Mucosa of rectum (tissue), 2 donors: Measurements from ENCODE around the gene CYP2C9.
"Not testable (repeated sequence)": the region's sequence is repeated elsewhere in the genome, so short reads cannot be mapped to it uniquely, and the experiment has no call there.

Experiments used
- H3K27ac ChIP-seq, 2 donors: one replicate each; pipeline ENCODE4 v1.7.0; 2013; ENCODE audit warnings: inconsistent platforms in 2 of 2, low read depth in 2 of 2, low read length in 2 of 2
- H3K27me3 ChIP-seq, 2 donors: one replicate each; pipeline ENCODE4 v1.7.0; 2013; ENCODE audit warnings: low read length in 2 of 2; ENCODE audit not compliant: control insufficient read depth in 2 of 2, insufficient read depth in 2 of 2
- H3K36me3 ChIP-seq, 2 donors: one replicate each; pipeline ENCODE4 v1.7.0; 2013; ENCODE audit warnings: low read length in 2 of 2; ENCODE audit not compliant: control insufficient read depth in 2 of 2, insufficient read depth in 2 of 2
- H3K4me1 ChIP-seq, 2 donors: one replicate each; pipeline ENCODE4 v1.7.0; 2013; ENCODE audit warnings: low read length in 2 of 2, mild to moderate bottlenecking in 1 of 2; ENCODE audit not compliant: control insufficient read depth in 2 of 2, insufficient read depth in 2 of 2
- H3K4me3 ChIP-seq, 2 donors: one replicate each; pipeline ENCODE4 v1.7.0; 2013; ENCODE audit warnings: low read length in 2 of 2
- H3K9ac ChIP-seq, 2 donors: one replicate each; pipeline ENCODE4 v1.7.0; 2013; ENCODE audit warnings: low read length in 2 of 2, low read depth in 1 of 2, mild to moderate bottlenecking in 1 of 2
- H3K9me3 ChIP-seq, 2 donors: one replicate each; pipeline ENCODE4 v1.7.0; 2013; ENCODE audit warnings: low read length in 2 of 2; ENCODE audit not compliant: control insufficient read depth in 2 of 2
- donor health status: healthy.
- donor health status: Normal muscosa, but diverticular disease.

The CYP2C9 gene

GRCh38 chr10:94938383-94938782 is at the start of gene CYP2C9:
Gene CYP2C9, plus strand, starts transcription at chr10:94938658. Its CDS starts 25 bp downstream, at chr10:94938683.
- no peak within 1 kb of the TSS for H3K9ac ChIP-seq
- H3K4me3 ChIP-seq: no peak within 1 kb of the TSS
- no peaks in the 10 kb centered on the region for H3K4me1 ChIP-seq
- no peaks in the 10 kb centered on the region for H3K27me3 ChIP-seq
- H3K36me3 ChIP-seq: no peaks in the 10 kb centered on the region
- no peak within 1 kb of the TSS for H3K27ac ChIP-seq
- peaks cover 0 to 5% of the 10 kb centered on the region in 2 donors for H3K9me3 ChIP-seq

- Histone ChIP-seq H3K4me3 (no peak overlapping the region), H3K4me1 (no peaks in the 10 kb centered on the region), H3K36me3 (no peaks in the 10 kb centered on the region), H3K9me3 (no peaks in the 10 kb centered on the region), H3K27me3 (no peaks in the 10 kb centered on the region), H3K27ac (no peak overlapping the region), H3K9ac (no peak overlapping the region)
Observed at GRCh38 chr10:94889123-94889522, 49.3 kb upstream of the CYP2C9 start.

- Histone ChIP-seq H3K27ac (no peak overlapping the region), H3K36me3 (no peaks in the 10 kb centered on the region), H3K4me3 (no peak overlapping the region), H3K9ac (no peak overlapping the region), H3K4me1 (no peaks in the 10 kb centered on the region), H3K27me3 (no peaks in the 10 kb centered on the region), H3K9me3 (no peaks in the 10 kb centered on the region)
Observed at GRCh38 chr10:94890264-94891022, 48.0 kb upstream of the CYP2C9 start.

- H3K4me1 ChIP-seq, H3K27ac ChIP-seq, H3K27me3 ChIP-seq, H3K9ac ChIP-seq, H3K4me3 ChIP-seq, H3K9me3 ChIP-seq, H3K36me3 ChIP-seq: not testable (repeated sequence)
Observed at GRCh38 chr10:94898414-94898813, 40.0 kb upstream of the CYP2C9 start.

GRCh38 chr10:94902080-94902479 is 36.4 kb upstream of the CYP2C9 start:
- Histone ChIP-seq H3K36me3 (no peaks in the 10 kb centered on the region), H3K27me3 (no peaks in the 10 kb centered on the region), H3K9ac (no peak overlapping the region), H3K9me3 (peaks cover 0 to 5% of the 10 kb centered on the region in 2 donors), H3K4me1 (peaks cover 0 to 10% of the 10 kb centered on the region in 2 donors), H3K27ac (no peak overlapping the region), H3K4me3 (no peak overlapping the region)

GRCh38 chr10:94902570-94902969 is 35.9 kb upstream of the CYP2C9 start:
- H3K27ac ChIP-seq: no peak overlapping the region
- peaks cover 0 to 5% of the 10 kb centered on the region in 2 donors for H3K9me3 ChIP-seq
- no peak overlapping the region for H3K9ac ChIP-seq
- no peaks in the 10 kb centered on the region for H3K36me3 ChIP-seq
- H3K4me3 ChIP-seq: no peak overlapping the region
- H3K4me1 ChIP-seq: peaks cover 0 to 10% of the 10 kb centered on the region in 2 donors
- H3K27me3 ChIP-seq: no peaks in the 10 kb centered on the region

GRCh38 chr10:94904506-94905148 is 33.8 kb upstream of the CYP2C9 start:
- H3K4me3 ChIP-seq, H3K9ac ChIP-seq, H3K36me3 ChIP-seq, H3K27me3 ChIP-seq, H3K9me3 ChIP-seq, H3K27ac ChIP-seq: not testable (repeated sequence)
- peaks cover 0 to 10% of the 10 kb centered on the region in 2 donors for H3K4me1 ChIP-seq

- no peak overlapping the region for H3K27ac ChIP-seq
- H3K4me1 ChIP-seq: no peaks in the 10 kb centered on the region
- no peak overlapping the region for H3K9ac ChIP-seq
- no peak overlapping the region for H3K4me3 ChIP-seq
- H3K27me3 ChIP-seq: no peaks in the 10 kb centered on the region
- no peaks in the 10 kb centered on the region for H3K9me3 ChIP-seq
- H3K36me3 ChIP-seq: no peaks in the 10 kb centered on the region
Observed at GRCh38 chr10:94916423-94916822, 22.0 kb upstream of the CYP2C9 start.

GRCh38 chr10:94936721-94937120 is 1.7 kb upstream of the CYP2C9 start:
- H3K4me1 ChIP-seq: no peaks in the 10 kb centered on the region
- no peak overlapping the region for H3K27ac ChIP-seq
- no peak overlapping the region for H3K9ac ChIP-seq
- no peaks in the 10 kb centered on the region for H3K9me3 ChIP-seq
- H3K4me3 ChIP-seq: no peak overlapping the region
- H3K27me3 ChIP-seq: no peaks in the 10 kb centered on the region
- no peaks in the 10 kb centered on the region for H3K36me3 ChIP-seq

- H3K4me3 ChIP-seq, H3K27me3 ChIP-seq, H3K27ac ChIP-seq, H3K9ac ChIP-seq, H3K9me3 ChIP-seq, H3K4me1 ChIP-seq, H3K36me3 ChIP-seq: not testable (repeated sequence)
Observed at GRCh38 chr10:94943432-94944103, 5.1 kb downstream of the CYP2C9 start.
